Endothelial cell of umbilical vein (primary cell): ENCODE data around the gene CDX1. TPM values are rescaled to one million over a fixed set of nuclear protein-coding genes. Genes with fewer than 3 reads are reported as not detected.

ENCODE experiments used
- BruUV-seq: library from RNA; stranded (reverse); fragments of 400-500 nt; replicated peaks from 2 replicates; lab custom pipeline; 2021; lab: Mats Ljungman, UMichigan
- CTCF ChIA-PET: fragments of 300-600, 350-600 bp; sonication (Branson Sonifier 250); formaldehyde crosslinking; loops from one replicate; lab custom pipeline; 2021; ENCODE audit warnings: antibody characterized with exemption, inconsistent platforms; lab: Charles Lee
- POLR2A ChIA-PET: fragments of 300-600, 350-600 bp; sonication (Branson Sonifier 250); formaldehyde crosslinking; loops from one replicate; lab custom pipeline; 2021; ENCODE audit warnings: antibody characterized with exemption, inconsistent platforms; lab: Charles Lee
- DNase-seq: peaks from one replicate; pipeline ENCODE4 v3.0.0-alpha.2; 2011; ENCODE audit warnings: low read depth, low spot score
- FAIRE-seq: peaks from 2 replicates; lab custom pipeline; 2011; peaks lifted over from hg19 to GRCh38; lab: Jason Lieb, UNC
- H2AFZ ChIP-seq: 2 replicates; pipeline ENCODE4 v1.6.0; 2012; ENCODE audit warnings: low read depth, low read length, control low read depth, inconsistent platforms
- H3K27ac ChIP-seq: 2 replicates; pipeline ENCODE4 v1.5.1; 2011; ENCODE audit warnings: low read depth, mild to moderate bottlenecking, control low read depth, low read length, moderate library complexity; ENCODE audit not compliant: insufficient read depth
- H3K27me3 ChIP-seq, 2 experiments: 2 replicates each; pipeline versions ENCODE4 v1.6.0 to v1.6.1; 2011; ENCODE audit warnings: low read length in 2 of 2, mixed read lengths in 1 of 2; ENCODE audit not compliant: control insufficient read depth in 2 of 2, insufficient read depth in 2 of 2
- H3K36me3 ChIP-seq, 2 experiments: 2 replicates in 1 of 2; 3 replicates in 1 of 2; pipeline ENCODE4 v1.5.1; 2011; ENCODE audit warnings: low read length in 2 of 2, mild to moderate bottlenecking in 1 of 2, moderate library complexity in 1 of 2; ENCODE audit not compliant: control insufficient read depth in 2 of 2, insufficient read depth in 2 of 2; ENCODE audit errors: extremely low read depth in 1 of 2
- H3K4me1 ChIP-seq: 3 replicates; pipeline ENCODE4 v1.5.1; 2011; ENCODE audit warnings: mild to moderate bottlenecking, low read length; ENCODE audit not compliant: control insufficient read depth, insufficient read depth; ENCODE audit errors: extremely low read depth
- H3K4me2 ChIP-seq: 2 replicates; pipeline ENCODE4 v1.6.1; 2011; ENCODE audit warnings: low read length, control low read depth, mixed read lengths; ENCODE audit not compliant: insufficient read depth
- H3K4me3 ChIP-seq, 3 experiments: fragments of 200-600 bp in 1 of 3; sonication (generic), shearing (Covaris generic) in 1 of 3; replicated peaks in 1 of 3; 2 replicates each; pipeline ENCODE4 v1.5.1; 2011 to 2016; ENCODE audit warnings: control low read depth in 3 of 3, low read length in 3 of 3, mild to moderate bottlenecking in 2 of 3, inconsistent platforms in 1 of 3, low read depth in 1 of 3, moderate library complexity in 1 of 3; ENCODE audit not compliant: insufficient read depth in 1 of 3
- H3K79me2 ChIP-seq: 2 replicates; pipeline ENCODE4 v1.6.0; 2012; ENCODE audit warnings: low read length, inconsistent platforms; ENCODE audit not compliant: control insufficient read depth, insufficient read depth
- H3K9ac ChIP-seq: replicated peaks from 2 replicates; pipeline ENCODE3; 2011; ENCODE audit warnings: low read length, control low read depth; ENCODE audit not compliant: insufficient read depth; ENCODE audit errors: extremely low read depth
- H3K9me1 ChIP-seq: replicated peaks from 3 replicates; pipeline ENCODE4 v1.6.0; 2011; ENCODE audit warnings: mild to moderate bottlenecking, low read length; ENCODE audit not compliant: control insufficient read depth, insufficient read depth; ENCODE audit errors: extremely low read depth
- H3K9me3 ChIP-seq: replicated peaks from 2 replicates; pipeline ENCODE4 v1.5.1; 2012; ENCODE audit warnings: low read length, inconsistent platforms; ENCODE audit not compliant: control insufficient read depth, insufficient read depth
- H4K20me1 ChIP-seq: replicated peaks from 2 replicates; pipeline ENCODE3; 2011; ENCODE audit warnings: mild to moderate bottlenecking, low read length; ENCODE audit not compliant: control insufficient read depth, insufficient read depth; ENCODE audit errors: extremely low read depth
- EZH2 ChIP-seq: IDR thresholded peaks from 2 replicates; pipeline ENCODE4 v1.6.1; 2012; ENCODE audit warnings: borderline replicate concordance, low read depth, mild to moderate bottlenecking, moderate library complexity, low read length, inconsistent platforms; ENCODE audit not compliant: severe bottlenecking
- FOS ChIP-seq: IDR thresholded peaks from 2 replicates; pipeline ENCODE4 v1.6.1; 2011; ENCODE audit warnings: mild to moderate bottlenecking, low read length, moderate library complexity, borderline replicate concordance; ENCODE audit not compliant: insufficient read depth
- GATA2 ChIP-seq: IDR thresholded peaks from 2 replicates; pipeline ENCODE4 v1.7.0; 2011; ENCODE audit warnings: low read depth, mild to moderate bottlenecking, moderate library complexity, mixed read lengths, low read length; ENCODE audit not compliant: insufficient read length, insufficient read depth
- JUN ChIP-seq: IDR thresholded peaks from 2 replicates; pipeline ENCODE4 v1.6.1; 2011; ENCODE audit warnings: borderline replicate concordance, low read depth; ENCODE audit not compliant: insufficient read length, insufficient read depth
- MYC ChIP-seq: IDR thresholded peaks from one replicate; pipeline ENCODE4 v1.6.1; 2011; ENCODE audit warnings: mild to moderate bottlenecking, low read depth, low read length
- POLR2A ChIP-seq: IDR thresholded peaks from 2 replicates; pipeline ENCODE4 v1.6.1; 2012; ENCODE audit warnings: low read depth, mild to moderate bottlenecking, control low read depth, low read length
- POLR2AphosphoS5 ChIP-seq: IDR thresholded peaks from 2 replicates; pipeline ENCODE4 v1.6.1; 2012; ENCODE audit warnings: low read depth, mild to moderate bottlenecking, control low read depth, low read length, moderate library complexity; ENCODE audit not compliant: insufficient read depth
- dilution Hi-C: fragments of 300-500 bp; cut with MboI; formaldehyde crosslinking; loops from one replicate; pipeline ENCODE4 v1.15.0; 2019; ENCODE audit warnings: low sequenced_read_pairs; ENCODE audit not compliant: extremely low pct_ligation_motif_present
- intact Hi-C: fragments of 100-400 bp; cut with micrococcal nuclease; formaldehyde crosslinking; loops from one replicate; pipeline ENCODE4 v1.10.0; 2022
- polyA plus RNA-seq, 4 experiments: library from polyadenylated mRNA; depleted of rRNA in 3 of 4; stranded (reverse) in 3 of 4; unstranded in 1 of 4; fragments of >200 nt; gene quantifications; 2 replicates each; pipeline versions ENCODE4 v1.2.1 to v1.2.3, GENCODE V29; 2011 to 2012; ENCODE audit warnings: missing spikeins in 1 of 4
- total RNA-seq: library from RNA; stranded (reverse); gene quantifications from 2 replicates; pipeline ENCODE4 v1.2.3, GENCODE V29; 2021
- TF ChIP-seq, protein P1 (sequence below), 2 donors: IDR thresholded peaks; 1 replicate in 1 of 2; 2 replicates in 1 of 2; pipeline ENCODE4 v1.5.1; 2011; ENCODE audit warnings: low read length in 2 of 2, mild to moderate bottlenecking in 2 of 2, moderate library complexity in 2 of 2, control low read depth in 1 of 2, inconsistent platforms in 1 of 2, low read depth in 1 of 2; ENCODE audit not compliant: insufficient read depth in 1 of 2; ENCODE audit errors: extremely low read depth in 1 of 2
- TF ChIP-seq, protein P2 (sequence below): IDR thresholded peaks from 2 replicates; pipeline ENCODE4 v1.6.1; 2011; ENCODE audit not compliant: insufficient read depth, insufficient read length

Gene CDX1
- total and polyA plus RNA-seq, 2 donors (not counting 3 experiments of a cell fraction or from before 2014, with no cell fraction given) = not detected

DNA sequence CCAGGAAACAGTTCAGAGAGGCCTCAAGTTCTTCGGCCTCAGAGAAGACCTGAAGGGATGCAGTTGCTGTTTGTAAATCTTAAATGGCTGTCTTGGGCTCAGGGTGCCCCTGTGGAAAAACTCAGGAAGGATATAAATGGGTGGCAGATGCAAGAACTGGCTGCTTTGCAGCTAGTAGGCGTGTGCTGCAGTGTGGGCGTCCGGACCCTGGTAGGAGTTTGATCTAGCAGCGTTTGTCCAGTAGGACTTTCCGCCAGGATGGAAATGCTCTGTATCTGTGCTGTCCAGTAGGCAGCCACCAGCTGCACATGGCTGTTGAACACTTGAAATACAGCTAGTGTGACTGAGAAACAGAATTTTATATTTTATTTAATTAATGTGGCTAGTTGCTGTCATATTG is 7.7 kb downstream of the CDX1 start:
- no peak overlapping the region for H3K4me3 ChIP-seq
- H3K79me2 ChIP-seq = no peaks in the 10 kb centered on the region
- FAIRE-seq = no peak
- H3K9ac ChIP-seq = no peak overlapping the region
- no peaks in the 10 kb centered on the region for H3K36me3 ChIP-seq
- intact Hi-C loops = loop anchor here (2.0 kb wide), 2 partner anchors 13 to 173 kb away; partner anchors contain the start of genes HMGXB3 and TIGD6
- H3K9me1 ChIP-seq = no peaks in the 10 kb centered on the region
- TF ChIP-seq, protein P1, sequence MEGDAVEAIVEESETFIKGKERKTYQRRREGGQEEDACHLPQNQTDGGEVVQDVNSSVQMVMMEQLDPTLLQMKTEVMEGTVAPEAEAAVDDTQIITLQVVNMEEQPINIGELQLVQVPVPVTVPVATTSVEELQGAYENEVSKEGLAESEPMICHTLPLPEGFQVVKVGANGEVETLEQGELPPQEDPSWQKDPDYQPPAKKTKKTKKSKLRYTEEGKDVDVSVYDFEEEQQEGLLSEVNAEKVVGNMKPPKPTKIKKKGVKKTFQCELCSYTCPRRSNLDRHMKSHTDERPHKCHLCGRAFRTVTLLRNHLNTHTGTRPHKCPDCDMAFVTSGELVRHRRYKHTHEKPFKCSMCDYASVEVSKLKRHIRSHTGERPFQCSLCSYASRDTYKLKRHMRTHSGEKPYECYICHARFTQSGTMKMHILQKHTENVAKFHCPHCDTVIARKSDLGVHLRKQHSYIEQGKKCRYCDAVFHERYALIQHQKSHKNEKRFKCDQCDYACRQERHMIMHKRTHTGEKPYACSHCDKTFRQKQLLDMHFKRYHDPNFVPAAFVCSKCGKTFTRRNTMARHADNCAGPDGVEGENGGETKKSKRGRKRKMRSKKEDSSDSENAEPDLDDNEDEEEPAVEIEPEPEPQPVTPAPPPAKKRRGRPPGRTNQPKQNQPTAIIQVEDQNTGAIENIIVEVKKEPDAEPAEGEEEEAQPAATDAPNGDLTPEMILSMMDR (IDR thresholded peaks at IDR 0.05; ENCODE audit: extremely low read depth in 1 of 2, insufficient read depth in 1 of 2, low read depth in 1 of 2, low read length in 2 of 2) = no peak
- TF ChIP-seq GATA2 = no peak
- no peak for TF ChIP-seq MYC
- TF ChIP-seq POLR2AphosphoS5 = no peak
- no peak for TF ChIP-seq JUN
- TF ChIP-seq, protein P2, sequence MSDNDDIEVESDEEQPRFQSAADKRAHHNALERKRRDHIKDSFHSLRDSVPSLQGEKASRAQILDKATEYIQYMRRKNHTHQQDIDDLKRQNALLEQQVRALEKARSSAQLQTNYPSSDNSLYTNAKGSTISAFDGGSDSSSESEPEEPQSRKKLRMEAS = no peak
- no peak for TF ChIP-seq FOS
- no peak for TF ChIP-seq POLR2A
- TF ChIP-seq EZH2 = no peak
- no peaks in the 10 kb centered on the region for H3K4me1 ChIP-seq
- H3K4me2 ChIP-seq = no peak overlapping the region
- H3K27ac ChIP-seq = no peak overlapping the region
- dilution Hi-C loops = no loop called here
- no peaks in the 10 kb centered on the region for H3K9me3 ChIP-seq
- H3K27me3 ChIP-seq = peaks cover 16 to 20% of the 10 kb centered on the region in 2 experiments
- CTCF ChIA-PET = interaction anchor here (1.1 to 2.9 kb wide), 5 partner anchors 12 to 99 kb away, joined by 3 to 27 read pairs (median 5); no protein-coding TSS in a partner anchor
- H4K20me1 ChIP-seq = no peaks in the 10 kb centered on the region
- no peak for DNase-seq
- no TSS peak for BruUV-seq
- H2AFZ ChIP-seq = no peak overlapping the region
- POLR2A ChIA-PET = no interaction called here
